NCI-H2107 (cell line): ENCODE results near the gene CSGALNACT2.

Source experiments
- DNase-seq: peaks from one replicate; lab custom pipeline; 2025; lab: John Stamatoyannopoulos, UW

The CSGALNACT2 gene

DNA sequence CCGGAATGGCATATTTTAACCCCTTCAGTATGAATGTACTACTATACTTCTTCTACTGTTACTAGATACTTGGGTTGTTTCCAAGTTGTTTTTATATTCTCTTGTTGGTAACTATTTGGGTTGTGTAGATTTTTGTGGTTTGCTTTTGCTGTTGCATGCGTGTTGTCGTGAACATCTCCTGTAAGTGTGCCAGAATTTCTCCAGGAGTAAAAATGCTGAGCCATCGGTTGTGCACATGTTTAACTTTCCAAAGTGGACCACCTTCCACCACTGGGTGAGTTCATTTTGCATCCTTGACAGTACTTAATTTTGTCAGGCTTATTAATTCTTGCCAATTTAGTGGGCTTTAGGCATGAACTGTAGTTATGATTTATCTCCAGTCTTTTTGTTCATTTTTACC, 47.9 kb downstream of the CSGALNACT2 start:
- DNase-seq, result no peak

DNA sequence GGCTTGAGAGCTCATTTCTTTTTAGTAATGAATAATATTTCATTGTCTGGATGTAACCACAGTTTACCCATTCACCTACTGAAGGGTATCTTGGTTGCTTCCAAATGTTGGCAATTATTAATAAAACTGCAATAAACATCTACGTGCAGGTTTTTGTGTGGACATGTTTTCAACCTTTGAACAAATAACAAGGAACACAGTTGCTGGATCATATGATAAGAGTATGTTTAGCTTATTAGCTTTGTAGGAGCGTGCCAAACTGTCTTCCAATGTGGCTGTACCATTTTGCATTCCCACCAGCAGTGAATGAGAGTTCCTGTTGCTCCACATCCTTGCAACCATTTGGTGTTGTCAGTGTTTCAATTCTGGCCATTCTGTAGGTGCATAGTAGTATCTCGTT, 49.0 kb downstream of the CSGALNACT2 start:
- no peak for DNase-seq

DNA sequence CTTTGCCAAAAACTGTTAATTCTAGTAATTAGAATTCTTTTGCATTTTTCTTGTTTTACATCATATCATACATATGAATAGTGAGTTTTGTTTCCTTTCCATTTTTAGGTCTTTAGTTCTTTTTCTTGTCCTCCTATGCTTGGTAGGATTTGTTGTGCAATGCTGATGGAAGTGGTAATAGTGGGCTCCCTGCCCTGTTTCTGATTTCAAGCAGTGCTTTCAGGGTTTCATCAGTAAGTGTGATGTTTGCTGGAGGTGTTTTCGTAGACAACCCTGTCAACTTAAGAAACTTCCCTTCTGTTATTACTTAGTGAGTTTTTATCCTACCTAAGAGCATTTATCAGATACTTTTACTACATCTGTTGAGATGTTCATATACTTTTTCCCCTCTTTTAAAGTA, 50.5 kb downstream of the CSGALNACT2 start:
- DNase-seq, result no peak

DNA sequence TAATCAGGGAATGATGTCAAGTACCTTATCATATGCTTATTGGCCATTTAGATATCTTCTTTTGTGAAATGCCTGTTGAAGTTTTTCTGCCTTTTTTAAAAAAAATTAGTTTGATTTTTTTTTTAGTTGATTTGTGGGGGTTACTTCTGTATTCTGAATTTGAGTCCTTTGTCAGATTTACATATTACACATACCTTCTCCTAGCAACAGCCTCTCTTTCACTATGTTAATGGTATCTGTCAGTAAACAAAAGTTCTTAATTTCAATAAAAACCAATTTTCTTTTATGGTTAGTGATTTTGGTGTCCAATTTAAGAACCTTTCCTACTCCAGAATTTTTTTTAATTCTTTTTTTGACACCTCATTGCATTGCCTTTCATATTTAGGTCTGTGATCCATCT, 52.0 kb downstream of the CSGALNACT2 start:
- no peak for DNase-seq

DNA sequence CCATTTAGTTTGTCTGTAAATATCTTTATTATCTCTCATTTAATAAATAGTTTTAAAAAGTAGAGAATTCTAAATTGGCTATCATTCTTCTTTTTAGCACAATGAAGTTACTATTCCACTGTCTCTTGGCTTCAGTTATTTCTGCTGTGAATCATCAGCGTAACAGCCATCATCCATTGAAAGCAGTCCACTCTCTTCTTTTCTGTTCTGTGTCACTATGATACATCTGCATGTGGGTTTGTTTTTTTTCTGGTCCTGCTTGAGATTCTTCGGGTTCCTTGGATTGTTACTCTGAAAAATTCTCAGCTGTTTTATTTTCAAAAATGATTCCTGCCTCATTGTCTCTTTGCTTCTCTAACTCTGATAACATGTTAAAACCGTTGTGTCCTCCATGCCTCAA, 52.5 kb downstream of the CSGALNACT2 start:
- DNase-seq, result no peak

DNA sequence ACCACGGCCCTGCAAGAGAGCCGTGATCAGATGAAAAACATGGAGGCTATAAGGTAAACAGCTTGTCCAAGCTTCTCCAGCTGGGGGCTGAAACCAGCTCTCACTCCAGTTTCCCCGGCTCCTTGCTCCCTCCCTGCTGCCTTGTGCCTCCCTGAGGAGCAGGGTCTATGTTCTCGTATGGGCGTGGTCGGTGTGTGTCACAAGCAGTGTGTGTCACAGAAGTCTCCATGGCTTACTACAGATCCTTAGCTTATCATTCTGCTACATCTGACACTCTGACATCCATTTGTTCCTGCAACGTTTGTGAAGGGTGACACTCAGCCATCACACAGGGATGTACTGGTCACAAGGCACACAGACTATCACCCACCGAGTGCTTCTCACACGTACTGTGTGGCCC, 54.6 kb downstream of the CSGALNACT2 start:
- DNase-seq, result no peak

DNA sequence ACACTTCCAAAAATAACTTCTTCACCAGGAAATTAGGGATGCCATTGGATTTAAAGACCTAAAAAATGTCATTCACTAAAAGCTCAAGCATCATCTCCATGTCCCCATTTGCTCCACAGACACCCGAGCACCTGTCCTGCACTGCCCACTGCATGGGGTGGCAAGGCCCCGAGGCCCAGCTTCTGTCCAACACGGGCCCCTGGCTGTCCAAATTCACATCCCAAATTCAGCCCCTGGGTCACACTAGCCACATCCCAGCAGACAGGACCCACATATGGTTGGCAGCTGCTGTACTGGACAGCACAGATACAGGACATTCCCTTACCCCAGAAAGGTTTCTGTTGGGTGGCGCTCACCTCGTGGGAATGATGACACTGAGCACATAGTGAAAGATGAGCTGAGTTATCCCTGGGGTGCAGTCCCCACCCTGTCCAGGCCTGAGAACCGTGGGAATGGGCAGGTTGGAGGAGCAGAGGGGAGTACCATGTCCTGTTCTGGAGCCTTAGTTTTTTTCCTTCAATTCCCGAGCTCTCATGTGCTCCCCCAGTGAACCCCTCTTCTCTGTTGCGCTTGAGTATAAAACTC, 55.3 kb downstream of the CSGALNACT2 start:
- DNase-seq, result no peak

DNA sequence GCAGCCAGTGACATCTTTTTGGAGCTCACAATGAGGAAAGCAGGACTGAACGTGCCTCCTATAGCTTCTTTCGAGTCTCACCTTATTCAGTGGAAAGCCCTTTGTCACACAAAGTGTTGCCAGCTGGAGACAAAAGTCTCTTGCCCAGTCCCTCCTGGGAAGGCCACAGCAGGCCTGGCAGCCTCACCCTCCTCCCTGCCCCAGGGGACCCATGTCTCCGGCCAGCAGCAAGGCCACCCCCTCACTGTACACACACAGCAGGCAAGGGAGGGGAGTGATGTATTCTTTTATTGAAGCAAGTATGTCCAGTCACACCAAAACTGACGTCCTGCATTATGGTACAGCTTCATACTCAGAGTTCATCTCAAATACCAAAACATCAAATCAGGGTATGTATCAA, 56.0 kb downstream of the CSGALNACT2 start:
- DNase-seq, result no peak

DNA sequence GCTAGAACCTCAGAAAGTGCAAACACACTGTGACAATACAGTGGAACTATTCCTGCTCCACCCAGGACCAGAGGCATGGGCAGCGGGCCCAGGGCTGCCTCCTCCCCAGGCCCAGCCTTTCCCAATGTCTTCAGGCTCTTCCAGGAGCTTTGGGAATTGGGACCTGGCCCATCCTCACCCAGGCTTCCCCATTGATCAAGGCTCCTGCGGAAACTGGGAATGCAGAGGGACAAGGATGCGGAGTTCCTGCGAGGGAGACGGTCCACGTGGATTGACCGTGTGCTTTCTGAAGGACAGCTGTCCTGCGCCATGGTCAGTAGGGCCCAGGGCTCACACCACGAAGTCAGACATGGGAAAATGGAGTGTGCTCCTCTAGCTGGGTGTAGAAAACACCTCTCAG, 56.6 kb downstream of the CSGALNACT2 start:
- DNase-seq, result no peak

DNA sequence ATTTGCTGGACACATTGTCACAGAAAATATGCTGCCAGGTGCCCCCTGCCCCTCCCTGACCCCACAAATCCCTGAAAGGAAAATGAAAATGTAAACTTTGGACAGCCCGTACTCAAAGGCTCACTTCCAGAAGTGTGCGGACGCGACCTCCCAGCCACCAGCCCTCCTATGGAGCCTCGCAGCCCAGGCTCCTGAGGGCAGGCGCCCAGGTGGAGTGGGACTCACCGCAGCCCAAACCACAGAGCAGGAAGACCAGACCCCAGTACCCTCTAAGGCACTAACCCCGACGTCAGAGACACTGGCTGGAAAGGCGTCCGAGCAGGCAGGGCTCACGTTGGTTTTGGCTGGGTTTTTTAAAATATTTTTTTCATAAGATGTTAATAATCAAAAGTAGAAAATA, 57.3 kb downstream of the CSGALNACT2 start:
- no peak for DNase-seq

DNA sequence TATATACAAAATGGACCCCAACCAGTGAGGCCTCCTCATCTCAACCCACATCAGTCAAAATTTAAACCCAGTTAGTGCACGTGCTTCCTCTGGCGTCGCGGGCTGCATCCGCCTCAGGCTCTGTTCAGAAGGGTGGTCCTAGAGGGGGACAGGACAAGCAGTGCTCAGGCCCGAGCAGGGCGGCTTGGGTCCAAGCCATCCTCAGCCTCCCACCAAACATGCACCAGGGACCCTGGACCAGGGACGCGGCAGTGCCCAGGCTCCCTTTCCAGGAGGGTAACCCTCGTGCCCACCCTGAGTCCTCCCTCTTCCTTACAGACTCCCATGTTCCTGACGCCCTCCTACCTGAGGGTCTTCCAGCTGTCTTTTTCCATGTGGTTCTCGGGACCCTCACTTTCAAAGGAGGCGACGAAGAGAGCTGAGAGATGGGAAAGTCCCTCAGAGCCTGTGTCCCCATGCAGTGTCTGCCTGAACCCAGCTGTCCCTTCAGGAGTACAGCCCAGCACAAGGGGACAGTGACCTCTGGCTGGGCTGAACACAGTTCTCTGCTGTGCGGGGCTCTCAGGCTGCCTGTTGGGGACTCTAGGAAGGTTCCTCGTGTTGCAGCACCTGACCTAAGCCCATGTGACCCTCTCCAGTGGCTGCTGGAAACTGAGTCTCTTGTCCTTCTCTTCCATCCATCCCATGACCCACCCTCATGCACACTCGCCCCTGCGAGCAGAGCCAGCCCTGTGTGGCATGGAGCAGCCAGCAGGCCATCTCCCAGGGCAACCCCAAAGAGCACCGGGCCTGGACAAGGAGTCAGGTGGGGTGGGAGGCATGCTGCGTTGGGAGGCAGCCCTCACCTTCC, 58.1 kb downstream of the CSGALNACT2 start:
- DNase-seq, result no peak

DNA sequence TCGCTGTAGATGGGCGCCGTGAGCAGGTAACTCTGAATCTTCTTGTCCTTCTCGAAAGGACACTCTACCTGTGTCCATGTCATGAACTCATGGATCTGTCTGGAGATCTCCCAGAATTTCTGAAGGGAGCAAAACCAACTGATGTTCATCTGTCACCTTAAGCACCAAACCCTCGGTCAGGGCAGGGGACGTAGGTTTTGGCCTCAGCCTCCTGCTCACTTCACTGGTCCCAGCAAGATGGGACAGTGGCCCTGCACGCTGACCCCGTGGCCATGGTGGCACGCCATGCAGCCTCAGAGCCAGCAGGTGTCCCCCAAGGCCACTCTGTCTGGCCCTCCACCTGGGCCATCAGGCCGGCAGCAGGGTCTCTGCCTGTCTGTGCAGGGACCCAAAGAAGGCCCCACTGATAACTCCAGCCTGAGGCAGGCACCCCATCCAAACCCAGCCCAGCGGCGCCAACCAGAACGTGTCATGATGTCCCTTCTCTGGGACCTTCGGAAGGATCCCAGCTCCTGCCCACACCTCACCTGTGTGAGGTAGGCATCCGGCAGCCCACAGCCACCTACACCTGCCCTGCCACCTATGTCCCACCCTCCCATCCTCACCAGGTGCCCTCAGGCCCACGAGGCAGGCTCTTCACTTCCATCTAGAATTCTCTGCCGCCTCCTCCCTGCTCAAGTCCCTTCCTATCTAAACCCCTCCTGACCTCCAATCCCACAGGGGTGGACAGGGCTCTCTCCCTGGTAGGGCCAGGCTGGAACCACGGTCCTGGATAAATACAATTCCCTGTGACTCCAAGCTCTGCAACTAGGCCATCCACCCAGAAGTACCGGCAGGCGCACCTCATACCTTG, 59.0 kb downstream of the CSGALNACT2 start:
- no peak for DNase-seq

DNA sequence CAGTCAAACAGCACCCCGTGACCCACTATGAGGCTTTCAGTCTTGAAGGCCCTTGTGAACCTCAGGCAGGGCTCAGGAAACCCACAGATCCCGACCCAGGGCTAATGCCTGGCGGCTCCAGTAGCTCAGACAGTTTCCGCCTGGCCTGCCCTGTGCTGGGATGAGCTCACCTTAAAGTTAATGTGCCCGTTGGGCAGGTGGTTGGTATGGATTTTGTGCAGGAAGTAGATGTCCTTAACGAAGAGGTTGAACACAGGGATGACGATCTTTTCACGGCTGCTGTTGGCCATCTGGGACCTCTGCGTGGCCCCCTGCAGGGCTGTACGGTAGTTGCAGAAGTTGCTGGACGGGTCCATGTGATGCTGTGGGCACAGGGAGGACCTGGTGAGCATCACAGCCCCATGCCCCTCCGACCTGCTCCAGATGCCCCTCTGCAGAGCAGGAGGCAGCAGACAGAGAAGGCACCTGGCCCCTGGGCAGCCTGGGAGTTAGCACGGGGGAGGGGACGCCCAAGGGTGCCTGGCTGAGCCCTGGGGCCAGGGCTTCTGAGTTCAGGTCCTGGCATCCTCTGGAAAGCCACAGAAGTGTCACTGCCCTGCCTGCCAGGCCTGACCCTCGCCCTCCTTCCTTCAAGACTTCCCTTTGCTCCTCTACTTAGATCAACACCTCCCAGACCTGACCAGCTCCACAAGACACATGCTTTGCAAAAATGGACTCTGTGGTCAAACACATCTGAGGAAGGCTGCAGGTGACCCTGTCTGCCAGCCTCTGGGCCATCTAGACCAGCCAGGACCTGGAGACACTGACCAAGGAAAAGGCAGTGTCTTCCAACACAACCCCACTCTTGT, 59.8 kb downstream of the CSGALNACT2 start:
- DNase-seq, result no peak

DNA sequence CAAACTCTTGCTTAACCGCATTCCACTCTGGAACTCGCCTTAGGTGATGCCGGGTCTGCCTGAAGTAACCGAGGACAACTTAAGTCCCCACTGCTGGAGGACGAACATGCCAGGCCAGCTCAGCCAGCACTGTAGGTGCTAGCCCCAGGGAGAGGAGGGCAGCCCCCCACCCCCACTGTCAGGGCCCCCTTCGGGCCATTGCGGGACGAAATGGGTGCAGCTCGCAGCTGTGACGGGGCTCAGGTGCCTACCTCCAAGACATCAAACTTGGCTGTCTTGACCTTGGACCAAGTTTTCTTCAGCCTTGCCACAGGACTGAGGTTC, 60.4 kb downstream of the CSGALNACT2 start:
- no peak for DNase-seq

DNA sequence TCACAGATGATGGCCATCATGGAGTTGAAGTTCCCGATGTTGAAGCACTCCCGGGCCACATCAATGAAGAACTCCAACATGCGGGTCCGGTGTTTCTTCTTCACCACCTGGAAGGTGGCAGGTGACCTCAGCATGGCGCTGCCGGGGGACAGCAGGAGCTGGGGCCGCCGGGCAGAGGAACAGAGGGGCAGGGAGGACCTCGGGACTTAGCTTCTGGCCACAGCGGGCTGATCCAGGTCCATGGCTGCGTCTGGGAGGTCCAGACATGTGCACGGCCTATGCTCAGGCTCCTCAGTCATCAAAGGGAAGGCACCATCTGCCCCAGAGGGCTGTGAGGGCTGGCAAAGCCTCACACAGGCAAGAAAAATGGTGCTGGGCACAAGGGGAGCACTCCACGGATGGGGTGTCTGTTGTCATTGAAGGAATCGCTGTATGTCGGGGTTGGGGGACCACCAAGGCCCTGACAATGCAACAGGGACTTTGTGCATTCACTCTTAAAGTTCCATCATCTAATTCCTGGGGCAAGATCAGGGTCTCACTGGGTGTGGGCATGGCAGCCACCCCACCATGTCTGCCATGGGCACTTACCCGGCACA, 60.9 kb downstream of the CSGALNACT2 start:
- no peak for DNase-seq

DNA sequence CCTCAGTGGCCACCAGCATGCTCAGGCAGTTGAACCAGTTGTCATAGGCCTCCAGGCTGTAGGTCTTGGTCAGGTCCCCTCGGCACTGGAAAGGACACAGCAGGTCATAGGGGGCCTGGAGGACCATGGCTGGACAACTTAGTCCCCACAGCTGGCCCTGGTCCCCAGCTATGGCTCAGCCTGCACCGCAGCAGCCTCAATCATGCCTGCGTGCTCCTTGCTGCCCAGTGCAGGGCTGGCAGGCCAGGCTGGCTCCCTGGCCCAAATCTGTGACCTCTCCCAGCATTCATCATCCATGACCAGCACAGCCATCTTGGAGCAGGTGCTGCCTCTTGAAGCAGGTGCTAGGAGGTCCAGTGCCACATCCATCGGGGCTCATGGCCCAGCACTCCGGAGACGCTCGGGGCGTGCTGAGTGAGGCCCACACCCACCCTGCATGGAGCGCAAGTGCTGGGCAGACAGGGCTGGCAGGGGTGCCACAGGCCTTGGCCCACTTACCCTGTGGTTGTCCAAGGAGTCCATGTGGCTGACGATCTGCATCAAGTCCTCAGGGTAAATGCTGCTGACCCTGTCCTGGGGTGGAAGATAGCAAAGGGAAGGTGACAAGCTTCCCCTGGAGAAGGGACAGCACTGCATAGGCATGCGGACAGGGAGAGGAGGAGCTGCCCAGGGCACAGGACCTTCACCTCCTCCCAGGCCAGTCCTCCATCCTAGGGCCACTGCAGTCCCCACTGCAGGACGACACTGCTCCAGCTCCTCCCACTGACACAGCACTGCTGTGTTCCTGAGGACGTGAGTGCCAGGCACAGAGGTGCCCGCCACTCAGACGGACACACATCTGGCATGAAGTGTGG, 61.7 kb downstream of the CSGALNACT2 start:
- no peak for DNase-seq

DNA sequence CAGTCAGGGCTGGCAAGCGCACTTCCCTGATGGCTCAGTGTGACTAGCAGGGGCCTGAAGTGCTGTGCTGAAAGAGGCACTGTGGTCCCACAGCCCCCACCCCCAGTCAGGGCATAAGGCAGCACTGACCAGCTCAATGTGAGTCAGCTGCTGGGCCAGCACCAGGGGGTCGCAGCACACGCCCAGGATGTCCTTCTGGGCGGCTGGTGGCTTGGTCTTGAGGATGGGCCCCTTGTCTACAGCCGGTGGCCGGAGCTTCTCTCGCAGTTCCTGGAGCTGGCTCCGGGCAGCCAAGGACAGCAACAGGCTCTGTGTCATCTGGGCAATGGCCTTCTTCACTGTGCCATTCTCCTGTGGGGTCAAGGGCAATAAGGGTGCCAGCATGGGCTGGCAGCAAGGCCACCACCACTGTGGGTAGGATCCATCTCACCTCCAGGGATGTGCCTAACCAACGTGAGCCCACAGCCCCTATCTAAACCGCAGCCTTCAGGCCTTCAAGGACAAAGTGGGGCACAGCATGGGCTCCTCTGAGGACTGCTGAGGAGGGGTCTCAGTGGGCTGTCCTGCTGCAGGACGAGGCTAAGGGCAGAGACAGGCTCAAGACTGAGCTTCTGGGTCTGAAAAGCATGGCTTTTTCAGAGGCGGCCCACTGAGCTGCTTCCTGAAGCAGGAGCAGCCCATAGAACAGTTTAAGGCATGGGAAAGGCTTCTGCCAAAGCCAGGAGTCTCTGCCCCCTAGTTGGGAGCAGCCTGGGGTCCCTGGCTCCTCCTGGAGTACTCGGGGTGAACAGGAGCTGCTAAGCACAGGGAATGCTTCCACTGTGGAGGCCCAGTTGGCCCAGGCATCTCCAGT, 62.5 kb downstream of the CSGALNACT2 start:
- DNase-seq, result no peak

DNA sequence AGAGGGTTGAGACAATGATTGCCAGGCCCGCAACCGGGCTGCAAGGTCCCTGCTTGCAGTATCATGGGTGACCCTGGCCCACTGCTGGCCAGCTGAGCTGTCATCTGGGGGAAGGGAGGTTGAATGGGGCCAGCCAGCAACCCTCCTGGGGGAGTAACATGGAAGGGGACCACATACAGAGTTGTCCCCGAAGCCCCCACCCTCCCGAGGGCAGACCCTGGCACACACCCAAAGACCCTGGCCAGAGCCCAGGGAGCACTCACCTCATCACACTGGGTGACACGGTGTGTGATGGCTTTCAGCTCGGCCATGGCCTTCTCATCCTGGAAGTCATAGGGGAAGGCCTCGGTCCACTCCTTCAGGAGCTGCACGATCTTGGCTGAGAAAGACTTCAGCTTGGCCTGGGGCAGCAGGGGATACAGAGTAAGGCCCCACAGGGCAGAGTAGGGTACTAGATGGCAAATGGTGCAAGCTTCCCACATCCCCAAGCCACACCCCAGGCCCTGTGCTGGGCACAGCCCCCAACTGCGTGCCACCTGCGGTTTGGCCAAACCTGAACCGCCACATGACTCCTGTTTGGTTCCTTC, 63.4 kb downstream of the CSGALNACT2 start:
- DNase-seq, result no peak

DNA sequence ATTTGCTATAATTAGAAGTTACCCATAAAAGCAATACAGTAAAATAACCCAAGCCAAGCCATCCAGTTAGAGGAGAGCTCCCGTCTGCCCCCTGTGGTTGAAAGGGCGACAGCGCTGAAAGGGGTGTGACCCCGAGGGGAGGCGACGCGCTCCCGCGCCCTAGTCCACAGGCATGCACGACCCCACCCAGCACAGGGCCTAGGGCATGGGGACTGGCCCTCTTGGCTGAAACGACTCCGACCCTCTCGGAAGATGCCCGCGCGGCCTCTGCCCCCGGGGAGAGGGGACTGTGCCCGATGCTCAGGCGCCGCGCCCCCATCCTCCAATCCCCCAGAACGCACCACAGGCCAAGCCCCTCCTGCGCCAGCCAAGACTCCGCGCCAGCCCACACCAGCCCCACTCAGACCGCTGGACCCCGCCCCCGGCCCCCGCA, 64.0 kb downstream of the CSGALNACT2 start:
- DNase-seq, result no peak
